Upper lobe of left lung (tissue), 4 donors: ENCODE results near the gene OR8B4.

ENCODE experiments used
- CTCF ChIP-seq, 6 experiments: fragments of 450-650 bp in 4 of 6; fragments of 200-600 bp in 2 of 6; sonication (generic) in 2 of 6; IDR thresholded peaks; one replicate each; pipeline ENCODE4 v1.5.1; 2016 to 2019; ENCODE audit warnings: antibody characterized with exemption in 6 of 6
- EP300 ChIP-seq, 4 donors: sonication (generic); formaldehyde crosslinking; IDR thresholded peaks; one replicate each; pipeline ENCODE4 v1.5.1; 2017; ENCODE audit warnings: antibody characterized with exemption in 4 of 4, control low read depth in 2 of 4
- POLR2A ChIP-seq, 4 donors: fragments of 450-650 bp; IDR thresholded peaks; one replicate each; pipeline ENCODE4 v1.5.1; 2016 to 2017; ENCODE audit warnings: antibody characterized with exemption in 4 of 4, mild to moderate bottlenecking in 2 of 4
- POLR2AphosphoS5 ChIP-seq, 2 donors: sonication (generic); formaldehyde crosslinking; IDR thresholded peaks; one replicate each; pipeline ENCODE4 v1.5.1; 2017; ENCODE audit warnings: antibody characterized with exemption in 2 of 2

GRCh38 chr11:124402326-124402922 is 22.2 kb downstream of the OR8B4 start:
- TF ChIP-seq CTCF (IDR thresholded peaks at IDR 0.05) (peak in 5 of 6 experiments; percentile 44 to 60 (median 51)), POLR2AphosphoS5 (IDR thresholded peaks at IDR 0.05) (no peak), POLR2A (IDR thresholded peaks at IDR 0.05) (no peak), EP300 (IDR thresholded peaks at IDR 0.05) (no peak)
